Skeletal muscle cell (primary cell): Measurements from ENCODE around the gene KRTAP10-11.
"Not testable (repeated sequence)": the region's sequence is repeated elsewhere in the genome, so short reads cannot be mapped to it uniquely, and the experiment has no call there.

Experiments used
- DNase-seq: peaks from one replicate; pipeline ENCODE4 v3.0.0-alpha.2; 2010; ENCODE audit warnings: low read depth
- H3K4me3 ChIP-seq: 2 replicates; pipeline ENCODE4 v1.5.1; 2011; ENCODE audit warnings: low read depth, mild to moderate bottlenecking, control low read depth, low read length, moderate library complexity

KRTAP10-11 gene

GRCh38 chr21:44613386-44614155 is 32.6 kb upstream of the KRTAP10-11 start:
- no peak for DNase-seq
- H3K4me3 ChIP-seq, result no peak overlapping the region

GRCh38 chr21:44614161-44614631 is 32.0 kb upstream of the KRTAP10-11 start:
- DNase-seq, result no peak
- H3K4me3 ChIP-seq, result no peak overlapping the region

GRCh38 chr21:44614961-44615391 is 31.2 kb upstream of the KRTAP10-11 start:
- DNase-seq, result no peak
- no peak overlapping the region for H3K4me3 ChIP-seq

- no peak for DNase-seq
- H3K4me3 ChIP-seq, result no peak overlapping the region
Measured at GRCh38 chr21:44615466-44615865, 30.7 kb upstream of the KRTAP10-11 start.

- H3K4me3 ChIP-seq, result no peak overlapping the region
- DNase-seq, result no peak
Measured at GRCh38 chr21:44615911-44616590, 30.2 kb upstream of the KRTAP10-11 start.

- no peak for DNase-seq
- no peak overlapping the region for H3K4me3 ChIP-seq
Measured at GRCh38 chr21:44616591-44616926, 29.7 kb upstream of the KRTAP10-11 start.

- no peak for DNase-seq
- no peak overlapping the region for H3K4me3 ChIP-seq
Measured at GRCh38 chr21:44617071-44617501, 29.1 kb upstream of the KRTAP10-11 start.

GRCh38 chr21:44618504-44618903 is 27.7 kb upstream of the KRTAP10-11 start:
- DNase-seq, result no peak
- no peak overlapping the region for H3K4me3 ChIP-seq

GRCh38 chr21:44618909-44619308 is 27.3 kb upstream of the KRTAP10-11 start:
- DNase-seq, result no peak
- H3K4me3 ChIP-seq, result no peak overlapping the region

GRCh38 chr21:44619886-44620285 is 26.3 kb upstream of the KRTAP10-11 start:
- no peak for DNase-seq
- no peak overlapping the region for H3K4me3 ChIP-seq

GRCh38 chr21:44623575-44623974 is 22.6 kb upstream of the KRTAP10-11 start:
- H3K4me3 ChIP-seq, result no peak overlapping the region
- no peak for DNase-seq

- no peak overlapping the region for H3K4me3 ChIP-seq
- no peak for DNase-seq
Measured at GRCh38 chr21:44625756-44626155, 20.5 kb upstream of the KRTAP10-11 start.

GRCh38 chr21:44626262-44626661 is 20.0 kb upstream of the KRTAP10-11 start:
- no peak overlapping the region for H3K4me3 ChIP-seq
- no peak for DNase-seq

GRCh38 chr21:44626673-44627143 is 19.5 kb upstream of the KRTAP10-11 start, which contains the start of gene KRTAP10-9:
Gene KRTAP10-9 (plus strand): TSS chr21:44627093. CDS start chr21:44627172, 79 bp downstream.
- DNase-seq, result no peak
- no peak within 1 kb of the TSS for H3K4me3 ChIP-seq

GRCh38 chr21:44627181-44627822 is 18.9 kb upstream of the KRTAP10-11 start:
- not testable (repeated sequence) for DNase-seq, H3K4me3 ChIP-seq

GRCh38 chr21:44627831-44628233 is 18.4 kb upstream of the KRTAP10-11 start:
- not testable (repeated sequence) for H3K4me3 ChIP-seq, DNase-seq

GRCh38 chr21:44628707-44629391 is 17.4 kb upstream of the KRTAP10-11 start:
- H3K4me3 ChIP-seq, result no peak overlapping the region
- DNase-seq, result no peak

- DNase-seq, result no peak
- H3K4me3 ChIP-seq, result no peak overlapping the region
Measured at GRCh38 chr21:44630440-44630839, 15.8 kb upstream of the KRTAP10-11 start.

GRCh38 chr21:44632067-44632466 is 14.1 kb upstream of the KRTAP10-11 start:
- no peak for DNase-seq

More at GRCh38 chr21:44632067-44632466, 14.1 kb upstream of the KRTAP10-11 start:
- H3K4me3 ChIP-seq, result no peak overlapping the region
